GM18502 (cell line): Measurements from ENCODE around the gene CSTF3.
"Not testable (repeated sequence)": the region's sequence is repeated elsewhere in the genome, so short reads cannot be mapped to it uniquely, and the experiment has no call there.

Experiments
- ATAC-seq: cut with Tn5 transposase; IDR thresholded peaks from one replicate; pipeline ENCODE4 v1.9.1; 2021; ENCODE audit warnings: mild to moderate bottlenecking; ENCODE audit not compliant: unreplicated experiment, poor library complexity

Gene CSTF3

GRCh38 chr11:33162831-33163230, 1.6 kb upstream of the CSTF3 start:
- ATAC-seq = no peak

DNA sequence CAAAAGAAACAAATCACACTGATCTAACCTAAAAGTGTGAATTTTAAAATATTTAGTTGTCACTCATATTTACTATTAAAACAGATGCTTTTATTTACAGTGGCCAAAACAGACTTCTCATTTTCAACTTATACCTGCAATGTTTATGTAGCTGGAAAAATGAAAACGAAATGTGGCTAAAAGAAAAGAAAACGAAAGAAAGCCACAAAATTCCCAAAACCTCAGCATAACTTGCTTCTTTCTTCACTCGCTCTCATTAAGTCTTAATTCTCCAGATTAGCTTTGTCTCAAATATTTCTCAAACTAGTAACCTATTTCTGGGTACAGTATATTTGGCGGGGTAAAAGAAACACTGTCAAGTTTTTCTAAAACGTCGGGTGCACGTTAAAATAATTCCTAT, 693 bp downstream of the CSTF3 start:
- ATAC-seq = no peak

DNA sequence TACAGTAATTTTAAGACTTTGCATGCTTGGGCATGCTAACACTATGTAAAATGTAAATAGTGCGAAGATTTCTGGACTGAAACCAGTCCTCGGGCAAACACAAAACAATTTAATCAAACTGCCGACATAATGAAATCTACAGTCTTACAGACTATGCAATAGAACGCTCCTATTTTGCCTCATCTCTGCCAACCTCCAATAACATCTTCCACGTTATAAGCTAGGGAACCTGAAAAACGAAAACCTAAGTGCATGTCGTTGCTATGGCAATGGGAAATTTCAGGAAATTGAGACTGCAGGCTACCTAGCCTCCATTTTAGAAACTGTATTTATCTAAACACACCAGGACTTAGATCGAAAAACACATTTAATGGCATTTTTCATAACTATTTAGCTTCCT, 1.1 kb downstream of the CSTF3 start:
- ATAC-seq = no peak

- not testable (repeated sequence) for ATAC-seq
Measured at GRCh38 chr11:33159378-33159867, 1.9 kb downstream of the CSTF3 start.

DNA sequence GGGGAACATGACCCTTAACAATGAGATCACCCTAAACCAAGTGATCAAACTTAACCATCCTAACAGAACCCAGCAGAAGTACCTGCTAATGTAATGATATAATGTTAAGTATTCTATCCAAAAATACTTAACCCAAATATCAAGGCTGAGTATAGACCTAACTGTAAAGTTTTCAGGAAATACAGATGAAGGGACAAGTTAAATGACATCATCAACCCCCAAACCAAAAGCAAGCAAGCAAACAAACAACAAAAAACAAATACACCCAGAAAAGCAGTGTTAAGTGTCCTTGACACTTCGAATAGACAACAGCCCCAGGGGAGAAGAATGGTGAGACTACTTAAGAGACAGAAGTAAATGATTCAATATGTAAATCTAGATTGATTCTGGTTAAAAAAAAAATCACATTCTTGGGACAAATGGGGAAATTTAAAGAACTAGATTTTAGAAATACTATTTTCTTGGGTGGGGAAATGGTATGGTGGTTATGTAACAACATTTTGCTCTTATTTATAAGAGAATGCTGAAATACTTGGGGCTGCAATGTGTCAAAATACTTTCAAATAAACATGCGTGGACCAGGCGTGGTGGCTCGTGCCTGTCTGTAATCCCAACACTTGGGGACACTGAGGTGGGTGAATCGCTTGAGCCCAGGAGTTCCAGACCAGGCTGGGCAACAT, 2.5 kb downstream of the CSTF3 start:
- no peak for ATAC-seq

GRCh38 chr11:33157103-33158027, 3.9 kb downstream of the CSTF3 start:
- no peak for ATAC-seq

- ATAC-seq = no peak
Measured at GRCh38 chr11:33151399-33151798, 9.9 kb downstream of the CSTF3 start.

DNA sequence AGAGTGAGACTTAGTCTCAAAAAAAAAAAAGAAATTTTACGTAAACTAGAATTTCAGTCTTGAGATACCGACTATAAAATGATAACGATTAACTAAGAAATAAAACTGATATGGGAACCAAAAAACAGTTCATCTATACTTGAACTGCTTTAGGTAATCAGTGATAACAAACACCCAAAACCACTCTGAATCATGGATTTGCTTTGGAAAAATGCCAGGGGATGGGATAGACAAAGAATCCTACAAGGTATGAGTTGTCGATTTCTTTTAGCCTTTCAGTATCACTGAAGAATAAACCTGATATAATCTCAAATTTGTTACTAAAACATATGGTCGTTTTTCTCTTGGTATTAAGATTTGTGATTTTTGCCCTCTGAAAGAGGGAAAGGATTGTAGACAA, 13.7 kb downstream of the CSTF3 start:
- ATAC-seq = no peak

- no peak for ATAC-seq
Measured at GRCh38 chr11:33135768-33136443, 25.4 kb downstream of the CSTF3 start.

DNA sequence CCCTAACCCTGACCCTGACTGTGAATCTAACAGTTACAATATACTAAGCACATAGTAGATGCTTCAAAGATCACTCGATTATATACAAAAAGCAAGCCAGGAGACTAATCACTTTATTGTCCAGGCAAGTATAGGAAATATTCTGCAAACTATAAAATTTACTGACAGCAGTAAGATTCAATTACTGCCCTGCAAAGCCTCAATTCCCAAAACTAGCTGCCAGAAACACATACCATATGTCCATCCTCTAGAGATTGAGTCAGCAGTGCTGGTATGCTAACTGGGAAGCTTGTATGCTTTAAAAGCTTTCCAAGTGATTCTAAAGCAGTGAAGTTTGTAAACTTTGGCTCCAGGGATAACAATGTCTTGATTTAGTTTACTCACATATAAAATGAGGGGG, 26.1 kb downstream of the CSTF3 start:
- ATAC-seq = no peak

DNA sequence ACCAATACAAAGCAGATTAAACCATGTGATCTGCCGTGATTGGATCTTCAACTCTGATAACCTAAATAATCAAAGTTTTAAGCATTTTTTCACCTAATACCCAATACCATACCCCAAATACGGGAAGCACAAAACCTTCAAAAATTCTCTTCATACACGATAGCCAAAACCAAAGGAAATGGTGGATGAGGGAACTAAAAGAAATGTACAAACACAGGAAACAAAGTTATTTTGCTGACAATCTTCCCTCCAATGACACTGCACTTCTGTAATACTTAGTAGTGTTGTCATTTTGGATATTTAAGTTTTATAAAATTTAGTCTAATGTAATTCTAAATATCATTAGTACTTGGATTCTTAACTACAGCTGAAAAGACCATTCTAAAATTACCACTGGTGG, 27.0 kb downstream of the CSTF3 start:
- ATAC-seq = no peak

DNA sequence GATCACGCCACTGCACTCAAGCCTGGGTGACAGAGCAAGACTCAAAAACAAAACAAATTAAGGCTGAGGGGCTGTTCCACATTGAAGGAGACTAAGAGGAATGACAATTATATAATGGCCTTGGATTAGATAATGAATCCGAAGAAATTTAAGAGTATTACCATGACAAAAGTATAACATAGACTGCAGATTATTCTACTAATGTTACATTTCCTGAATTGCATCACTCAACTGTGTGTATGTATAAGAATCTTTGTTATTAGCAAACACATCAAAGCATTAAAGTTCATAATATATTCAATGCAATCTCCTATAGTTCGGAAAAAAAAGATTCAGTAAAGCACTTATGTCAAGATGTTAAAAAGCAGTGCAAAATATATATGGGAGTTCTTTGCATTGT, 27.5 kb downstream of the CSTF3 start:
- no peak for ATAC-seq

GRCh38 chr11:33132510-33132909, 28.8 kb downstream of the CSTF3 start:
- ATAC-seq = no peak

- no peak for ATAC-seq
Measured at GRCh38 chr11:33128739-33129138, 32.5 kb downstream of the CSTF3 start.

GRCh38 chr11:33125611-33126010, 35.7 kb downstream of the CSTF3 start:
- ATAC-seq = no peak

- ATAC-seq = no peak
Measured at GRCh38 chr11:33125025-33125424, 36.3 kb downstream of the CSTF3 start.

DNA sequence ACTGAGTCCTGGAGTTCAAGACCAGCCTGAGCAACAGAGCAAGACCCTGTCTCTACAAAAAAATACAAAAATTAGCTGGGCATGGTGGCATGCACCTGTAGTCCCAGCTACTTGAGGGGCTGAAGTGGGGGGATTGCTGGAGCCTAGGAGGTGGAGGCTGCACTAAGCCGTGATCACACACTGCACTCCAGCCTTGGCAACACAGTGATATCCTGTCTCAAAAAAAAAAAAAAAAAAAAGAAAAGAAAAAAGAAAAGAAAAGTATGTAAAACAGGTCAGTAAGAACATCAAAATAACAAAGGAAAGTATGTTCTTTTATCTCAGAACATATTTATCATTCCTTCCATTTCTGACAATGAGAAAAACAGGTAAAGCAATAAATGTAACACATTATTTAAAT, 38.6 kb downstream of the CSTF3 start:
- not testable (repeated sequence) for ATAC-seq

DNA sequence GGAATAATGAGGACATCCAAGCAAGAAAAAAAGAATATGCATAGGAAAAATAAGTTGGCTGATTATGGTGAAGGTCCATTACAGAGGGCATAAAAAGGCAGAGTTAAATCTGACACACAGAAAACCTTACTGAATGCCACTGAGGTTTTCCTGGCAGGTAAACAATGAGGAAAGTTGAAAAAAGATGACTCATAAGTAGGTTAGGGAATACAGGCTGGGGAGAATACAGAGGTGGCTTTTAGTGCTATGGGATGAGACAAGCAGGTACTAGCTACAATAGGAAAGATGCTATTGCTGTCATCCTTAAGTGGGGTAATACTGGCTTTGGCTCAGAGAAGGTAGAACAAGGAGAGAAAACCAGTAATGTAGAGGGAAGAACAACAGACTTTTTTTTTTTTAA, 44.7 kb downstream of the CSTF3 start:
- no peak for ATAC-seq

GRCh38 chr11:33110083-33110482, 51.2 kb downstream of the CSTF3 start:
- ATAC-seq = no peak

DNA sequence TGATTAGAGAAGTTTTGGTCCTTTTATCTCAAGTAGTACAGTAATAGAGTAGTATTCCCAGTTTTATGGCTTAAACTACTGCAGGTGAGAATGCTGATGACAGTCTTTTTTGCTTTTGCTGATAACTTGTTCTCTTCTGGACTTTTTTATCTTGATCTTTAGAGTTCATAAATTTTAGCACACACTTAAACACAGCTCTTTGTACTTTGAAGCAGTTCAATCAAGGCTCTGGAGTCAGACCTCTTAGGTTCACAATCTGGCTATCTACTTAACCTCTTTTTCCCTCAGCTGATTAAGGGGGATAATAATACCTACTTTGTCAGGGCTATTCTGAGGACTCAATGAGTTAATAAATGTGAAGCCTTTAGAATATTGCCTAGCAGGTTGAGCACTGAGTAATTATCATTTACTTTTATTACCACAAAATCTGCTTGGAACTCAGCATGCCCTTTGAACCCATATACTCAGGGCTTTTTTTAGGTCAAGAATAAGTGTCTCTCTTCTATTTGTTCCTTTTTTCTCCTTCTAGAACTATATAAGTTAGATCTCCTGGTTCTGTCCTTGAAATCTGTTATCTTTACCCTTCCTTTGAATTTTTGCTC, 51.9 kb downstream of the CSTF3 start:
- ATAC-seq = no peak

- no peak for ATAC-seq
Measured at GRCh38 chr11:33103836-33104235, 57.4 kb downstream of the CSTF3 start.
